GM12891 (cell line): ENCODE results near the gene CLNK. TPM values are rescaled to one million over a fixed set of nuclear protein-coding genes. Genes with fewer than 3 reads are reported as not detected.
A peak's percentile ranks its signal among the peaks of the same experiment; 100 is the strongest.

Experiments
- DNase-seq: peaks from one replicate; pipeline ENCODE4 v3.0.0; 2011; ENCODE audit warnings: low spot score; ENCODE audit not compliant: insufficient read length
- FAIRE-seq: peaks from 2 replicates; lab custom pipeline; 2011; peaks lifted over from hg19 to GRCh38; lab: Jason Lieb, UNC
- PAX5 ChIP-seq: IDR thresholded peaks from 2 replicates; pipeline ENCODE4 v1.6.1; 2011; ENCODE audit warnings: low read length, moderate library complexity, mild to moderate bottlenecking; ENCODE audit not compliant: insufficient read depth, severe bottlenecking
- POLR2A ChIP-seq: IDR thresholded peaks from 2 replicates; pipeline ENCODE4 v1.6.1; 2011; ENCODE audit warnings: low read depth, low read length, control low read depth
- POLR2AphosphoS5 ChIP-seq: IDR thresholded peaks from 2 replicates; pipeline ENCODE4 v1.6.1; 2011; ENCODE audit warnings: low read depth, low read length, control low read depth
- POU2F2 ChIP-seq: IDR thresholded peaks from 2 replicates; pipeline ENCODE4 v1.6.1; 2011; ENCODE audit warnings: low read depth, mild to moderate bottlenecking, control low read depth, low read length, moderate library complexity
- SPI1 ChIP-seq: IDR thresholded peaks from 2 replicates; pipeline ENCODE4 v1.6.1; 2011; ENCODE audit warnings: low read depth, low read length, control low read depth
- TAF1 ChIP-seq: IDR thresholded peaks from 2 replicates; pipeline ENCODE4 v1.6.1; 2011; ENCODE audit warnings: low read depth, low read length, control low read depth
- polyA plus RNA-seq: library from polyadenylated mRNA; unstranded; fragments of >200 nt; gene quantifications from one replicate; pipeline ENCODE4 v1.2.1, GENCODE V29; 2012; ENCODE audit warnings: low read depth, missing spikeins, inconsistent platforms; ENCODE audit not compliant: missing spikeins

Gene CLNK, protein sequence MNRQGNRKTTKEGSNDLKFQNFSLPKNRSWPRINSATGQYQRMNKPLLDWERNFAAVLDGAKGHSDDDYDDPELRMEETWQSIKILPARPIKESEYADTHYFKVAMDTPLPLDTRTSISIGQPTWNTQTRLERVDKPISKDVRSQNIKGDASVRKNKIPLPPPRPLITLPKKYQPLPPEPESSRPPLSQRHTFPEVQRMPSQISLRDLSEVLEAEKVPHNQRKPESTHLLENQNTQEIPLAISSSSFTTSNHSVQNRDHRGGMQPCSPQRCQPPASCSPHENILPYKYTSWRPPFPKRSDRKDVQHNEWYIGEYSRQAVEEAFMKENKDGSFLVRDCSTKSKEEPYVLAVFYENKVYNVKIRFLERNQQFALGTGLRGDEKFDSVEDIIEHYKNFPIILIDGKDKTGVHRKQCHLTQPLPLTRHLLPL
- polyA plus RNA-seq, result 3.5 TPM

DNA sequence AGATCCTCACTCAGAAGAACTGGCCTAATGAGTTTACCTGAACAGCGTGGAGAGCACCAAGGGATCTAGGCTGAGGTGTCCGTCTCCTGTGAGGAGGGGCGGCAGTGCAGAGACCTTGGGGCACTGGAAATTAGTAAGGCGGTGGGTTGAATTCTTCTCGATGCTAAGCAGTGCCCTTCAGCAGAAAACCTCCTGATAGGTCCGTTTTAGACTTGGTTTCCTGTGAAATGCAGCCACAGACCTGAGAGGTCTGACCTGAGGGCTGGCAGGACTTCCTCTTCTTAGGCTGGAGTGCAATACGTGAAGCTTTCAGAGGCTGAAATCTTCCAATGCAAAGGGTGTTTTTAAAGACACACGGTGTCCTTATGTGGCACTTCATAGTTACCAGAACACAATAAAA, at the start of gene CLNK:
TSS of gene CLNK (minus strand) at position 138 of the 400 bp plus-strand sequence. CDS start 16,899 bp downstream, outside the sequence.
- no peak for DNase-seq
- peak; percentile 96 for FAIRE-seq
- TF ChIP-seq POU2F2 (0 out of 2 replicates have a peak, but pooled peaks have one; percentile 47), POLR2A (peak; percentile 58), TAF1 (peak; percentile 48), PAX5 (no peak), SPI1 (peak; percentile 96), POLR2AphosphoS5 (peak; percentile 68; the same call in 1 of the 2 replicates)

DNA sequence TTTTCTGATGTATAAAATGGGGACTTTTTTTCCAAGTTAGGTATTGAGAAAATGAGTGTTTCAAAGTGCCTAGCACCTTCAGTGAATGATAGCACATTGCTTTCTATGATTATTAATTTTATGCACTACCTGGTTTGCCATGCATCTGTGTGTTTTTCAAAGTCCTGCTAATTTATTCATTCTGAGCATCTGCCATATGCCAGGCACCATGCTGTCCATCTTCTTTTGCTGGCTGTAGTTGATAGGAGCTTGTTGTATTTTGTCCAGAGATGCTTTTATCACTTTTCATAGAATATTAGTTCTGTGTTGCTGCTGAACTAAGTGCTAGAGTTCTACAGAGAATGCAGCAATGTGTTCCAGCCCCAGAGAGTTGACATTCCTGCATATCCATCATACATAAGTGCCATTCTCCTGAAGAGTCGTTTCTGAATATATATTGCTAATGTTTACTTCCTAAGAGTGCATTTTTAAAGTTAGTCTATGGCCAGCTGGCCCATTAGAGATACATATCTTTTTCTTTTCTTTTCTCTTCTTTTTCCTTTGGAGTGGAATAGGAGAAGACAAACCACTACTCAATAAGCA, 49.0 kb upstream of the CLNK start:
- DNase-seq (no peak), FAIRE-seq (no peak)
- TF ChIP-seq PAX5 (no peak), TAF1 (no peak), SPI1 (no peak), POLR2AphosphoS5 (no peak), POLR2A (no peak), POU2F2 (no peak)

DNA sequence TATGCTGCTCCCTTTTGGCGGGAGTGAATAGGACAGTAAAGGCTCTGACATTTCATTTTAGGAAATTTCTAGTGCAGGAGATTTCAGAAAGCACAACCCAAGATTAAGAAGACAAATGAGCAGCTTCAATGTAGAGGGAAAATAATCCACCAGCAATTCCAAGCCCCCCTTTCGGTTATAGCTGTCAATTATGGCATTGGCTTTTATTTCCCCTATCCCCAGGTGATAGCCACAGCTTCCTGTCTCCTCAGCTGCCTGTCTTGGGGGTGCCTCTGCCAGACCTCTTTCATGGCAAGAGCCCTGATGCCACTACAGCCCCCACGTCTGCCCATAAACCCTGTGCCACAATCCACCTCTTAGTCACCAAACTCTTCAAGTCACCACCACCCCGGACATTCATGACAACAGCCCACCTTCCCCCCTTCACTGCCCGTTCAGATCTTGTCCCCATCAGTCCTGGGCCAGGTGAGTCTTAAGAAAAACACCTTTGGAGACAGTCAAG, 48.4 kb upstream of the CLNK start:
- DNase-seq (no peak), FAIRE-seq (no peak)
- no peak for TF ChIP-seq TAF1
- TF ChIP-seq POLR2A, result no peak; the same call in 1 of the 2 replicates
- no peak for TF ChIP-seq POLR2AphosphoS5

DNA sequence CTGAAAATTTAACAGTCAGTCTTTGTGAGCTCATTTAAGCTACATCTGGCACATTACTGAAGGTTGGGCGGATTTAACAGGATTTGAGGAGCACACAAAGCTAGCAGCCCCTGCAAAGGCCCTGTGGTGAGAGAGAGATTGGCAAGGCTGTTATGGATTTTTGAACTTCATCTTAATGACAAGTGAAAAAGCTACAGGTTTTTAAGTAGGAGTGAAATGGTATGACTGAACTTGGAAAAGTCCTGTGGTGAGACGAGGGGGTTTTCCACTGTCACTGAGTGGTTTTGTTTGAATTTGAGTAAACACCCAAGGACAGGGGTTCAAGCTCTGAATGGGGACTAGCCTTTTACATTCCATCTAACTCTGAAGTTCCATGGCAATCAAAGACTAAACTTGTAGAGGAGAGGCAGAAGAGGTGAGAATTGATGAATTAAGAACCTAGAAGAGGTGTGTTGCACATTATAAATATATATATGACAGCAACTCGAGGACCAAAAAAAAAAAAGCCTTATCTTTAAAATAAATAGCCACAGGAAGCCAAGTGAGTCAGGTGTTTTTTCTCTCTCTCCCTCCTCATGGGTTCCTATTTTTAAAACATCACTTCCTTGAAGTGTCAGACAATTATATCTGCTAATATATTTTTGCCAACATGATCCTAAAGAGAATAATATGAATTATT, 47.8 kb upstream of the CLNK start:
- FAIRE-seq (peak; percentile 89), DNase-seq (no peak)
- TF ChIP-seq TAF1, result no peak
- peak; percentile 40 for TF ChIP-seq POLR2A
- TF ChIP-seq POLR2AphosphoS5, result no peak
- peak; percentile 11; the same call in 1 of the 2 replicates for TF ChIP-seq SPI1
- no peak for TF ChIP-seq PAX5
- TF ChIP-seq POU2F2, result peak; percentile 51; the same call in 1 of the 2 replicates

DNA sequence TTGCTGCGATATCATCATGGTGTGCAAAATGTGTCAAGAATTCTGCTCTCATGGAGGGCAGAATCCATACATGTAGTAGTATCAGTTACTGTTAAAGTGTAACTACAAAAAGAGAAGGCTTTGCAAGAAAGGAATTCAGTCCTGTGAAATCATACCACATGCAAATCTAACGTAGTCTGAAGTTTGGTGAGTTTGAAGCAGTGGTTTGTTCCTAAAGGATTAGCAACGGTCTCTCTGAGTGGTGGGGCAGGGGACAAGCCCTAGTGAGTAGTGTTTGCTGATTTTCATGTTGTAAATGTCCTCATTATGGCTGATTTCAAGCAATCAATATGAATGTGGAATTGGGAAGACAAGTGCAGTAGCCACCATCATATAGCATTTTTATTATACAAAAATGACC, 47.1 kb upstream of the CLNK start:
- FAIRE-seq (peak; percentile 78), DNase-seq (no peak)
- peak; percentile 59 for TF ChIP-seq POU2F2
- no peak for TF ChIP-seq TAF1

DNA sequence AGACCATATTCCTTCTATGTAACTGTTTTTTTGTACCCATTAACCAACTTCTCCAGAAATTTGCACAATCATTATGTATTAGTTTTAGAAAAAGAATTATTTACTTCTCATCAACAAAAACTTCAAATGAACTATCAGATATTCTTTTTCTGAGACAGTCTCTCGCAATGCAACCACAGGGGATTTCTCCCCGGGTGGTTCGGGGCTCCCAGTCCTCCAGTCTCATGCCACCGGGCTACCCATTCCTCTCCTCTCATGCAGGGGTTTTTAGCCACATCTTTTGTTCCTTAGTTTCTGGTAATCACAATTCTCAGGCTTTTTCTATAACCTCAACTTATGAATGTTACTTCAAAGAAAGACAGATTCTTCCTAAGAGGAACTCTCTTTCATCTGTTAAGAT, 46.6 kb upstream of the CLNK start:
- DNase-seq (no peak), FAIRE-seq (no peak)
- TF ChIP-seq POLR2AphosphoS5, result no peak
- TF ChIP-seq SPI1, result no peak
- TF ChIP-seq PAX5, result no peak
- TF ChIP-seq POU2F2, result no peak
- no peak for TF ChIP-seq POLR2A
- TF ChIP-seq TAF1, result no peak

DNA sequence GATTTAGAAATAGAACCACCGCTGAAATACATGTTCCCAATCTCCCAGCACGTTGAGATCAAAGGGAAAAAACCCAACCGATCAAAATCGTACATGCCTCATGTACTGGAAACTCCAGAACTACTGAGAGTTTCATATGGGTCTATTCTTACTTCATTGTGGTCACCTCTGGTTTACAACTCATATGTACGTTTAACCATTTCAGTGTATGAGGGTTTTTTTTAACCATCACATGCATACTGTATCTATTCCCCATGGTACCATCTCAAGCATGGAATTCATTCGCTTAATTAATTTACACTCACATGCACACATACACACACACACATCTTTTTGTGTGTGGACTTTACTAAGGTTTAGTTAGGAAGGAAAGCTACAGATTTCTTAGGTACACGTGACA, 46.0 kb upstream of the CLNK start:
- TF ChIP-seq POLR2AphosphoS5 (no peak), SPI1 (no peak), TAF1 (no peak), POLR2A (no peak), POU2F2 (0 out of 2 replicates have a peak, but pooled peaks have one; percentile 38), PAX5 (no peak)
- no peak for DNase-seq
- peak; percentile 95 for FAIRE-seq

DNA sequence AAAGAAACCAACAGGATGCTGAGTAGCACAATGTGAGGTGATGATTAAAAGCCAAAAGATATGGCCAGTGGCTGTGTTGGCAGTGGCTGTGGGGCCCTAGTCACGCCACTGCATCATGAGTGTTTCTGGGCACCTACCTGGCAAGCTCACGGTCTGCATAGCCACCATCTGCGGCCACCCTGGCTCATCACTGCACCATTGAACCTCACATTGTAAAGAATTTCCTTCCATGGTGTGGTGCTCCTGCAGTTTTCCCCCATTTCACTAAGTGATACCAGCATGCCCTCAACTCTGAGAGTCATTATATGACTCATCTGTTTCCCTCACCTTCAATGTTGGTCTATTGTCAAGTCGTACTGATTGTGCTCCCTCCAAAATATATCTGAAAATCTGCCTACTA, 45.5 kb upstream of the CLNK start:
- DNase-seq, result no peak
- no peak for TF ChIP-seq TAF1
- TF ChIP-seq SPI1, result no peak
- no peak for TF ChIP-seq POLR2AphosphoS5
- 0 out of 2 replicates have a peak, but pooled peaks have one; percentile 18 for TF ChIP-seq POU2F2
- TF ChIP-seq POLR2A, result no peak
- no peak for TF ChIP-seq PAX5
- peak; percentile 92 for FAIRE-seq

DNA sequence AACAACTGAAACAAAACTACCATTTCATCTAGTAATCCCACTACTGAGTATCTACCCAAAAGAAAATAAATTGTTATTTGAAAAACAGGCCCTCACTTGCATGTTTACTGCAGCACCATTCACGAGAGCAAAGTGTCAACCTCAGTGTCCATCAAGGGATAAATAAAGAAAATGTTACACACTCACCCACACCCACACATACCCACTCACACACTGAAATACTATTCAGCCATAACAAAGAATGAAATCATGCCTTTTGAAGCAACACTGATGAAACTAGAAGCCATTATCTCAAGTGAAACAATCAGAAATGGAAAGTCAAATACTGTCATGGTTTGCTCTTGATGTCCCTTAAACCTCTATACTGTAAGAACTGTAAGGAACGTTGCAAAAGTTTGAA, 44.8 kb upstream of the CLNK start:
- peak; percentile 68 for FAIRE-seq
- no peak for DNase-seq
- TF ChIP-seq POLR2A (no peak), TAF1 (no peak), POLR2AphosphoS5 (no peak), PAX5 (no peak), SPI1 (no peak), POU2F2 (no peak)

DNA sequence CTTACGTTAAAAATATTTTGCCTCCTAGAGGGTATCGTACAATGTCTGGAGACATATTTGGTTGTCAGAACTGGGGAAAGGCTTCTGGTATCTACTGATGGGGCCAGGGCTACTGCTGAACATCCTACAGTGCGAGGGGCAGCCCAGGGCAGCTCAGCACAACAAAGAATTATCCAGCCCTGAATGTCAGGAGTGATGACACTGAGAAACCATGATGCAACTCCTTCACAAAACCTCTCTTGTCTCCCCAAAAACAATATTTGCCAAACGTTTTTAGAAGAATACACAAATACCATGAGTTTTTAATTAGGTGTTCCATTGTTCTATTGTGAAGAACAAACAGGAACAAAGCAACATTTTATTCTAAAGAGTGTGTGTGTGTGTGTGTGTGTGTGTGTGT, 43.4 kb upstream of the CLNK start:
- TF ChIP-seq SPI1, result no peak
- no peak for TF ChIP-seq TAF1
- TF ChIP-seq POU2F2, result no peak
- no peak for TF ChIP-seq PAX5
- no peak for TF ChIP-seq POLR2A
- TF ChIP-seq POLR2AphosphoS5, result no peak
- FAIRE-seq (no peak), DNase-seq (no peak)
